ENCODE results near the gene PPP4R4.
"Not testable (repeated sequence)": the region's sequence is repeated elsewhere in the genome, so short reads cannot be mapped to it uniquely, and the experiment has no call there.

PPP4R4 gene

DNA sequence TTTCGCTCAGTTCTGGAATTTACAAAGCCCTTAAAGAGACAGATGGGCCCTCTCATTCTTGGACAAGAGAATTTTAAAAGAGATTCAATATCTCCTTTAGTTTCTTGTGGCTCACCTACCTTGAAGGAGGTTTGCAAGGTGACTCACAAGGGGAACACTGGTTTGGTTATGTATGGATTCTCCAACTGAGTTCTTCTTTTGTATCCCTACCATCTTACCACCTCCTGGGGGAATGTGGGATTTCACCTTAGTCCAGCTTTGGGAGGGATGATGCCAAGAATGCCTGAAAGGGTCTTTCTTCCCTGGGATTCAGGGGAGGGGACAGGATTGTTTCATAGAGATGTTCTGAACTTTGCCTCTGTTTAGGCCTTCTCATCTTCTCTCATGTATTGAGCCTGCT is 3.7 kb downstream of the PPP4R4 start:
- DNase-seq (ENCODE audit: low spot score) = no peak

DNA sequence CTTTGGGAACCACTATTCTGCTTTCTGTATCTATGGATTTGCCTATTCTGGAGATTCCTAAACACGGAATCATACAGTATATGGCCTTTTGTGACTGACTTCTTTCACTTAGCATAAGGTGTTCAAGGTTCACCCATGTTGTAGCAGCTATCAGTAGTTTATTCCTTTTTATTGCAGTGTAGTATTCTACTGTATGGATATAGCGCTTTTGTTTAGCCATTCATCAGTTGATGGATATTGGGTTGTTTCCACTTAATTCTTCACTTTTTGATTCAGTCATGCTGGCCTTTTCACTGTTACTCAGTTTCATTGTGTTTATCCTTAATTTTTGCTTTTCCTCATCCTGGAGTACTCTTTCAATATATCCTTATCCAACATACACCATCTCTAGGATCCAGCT is 5.1 kb downstream of the PPP4R4 start:
- DNase-seq (ENCODE audit: low spot score) = no peak

DNA sequence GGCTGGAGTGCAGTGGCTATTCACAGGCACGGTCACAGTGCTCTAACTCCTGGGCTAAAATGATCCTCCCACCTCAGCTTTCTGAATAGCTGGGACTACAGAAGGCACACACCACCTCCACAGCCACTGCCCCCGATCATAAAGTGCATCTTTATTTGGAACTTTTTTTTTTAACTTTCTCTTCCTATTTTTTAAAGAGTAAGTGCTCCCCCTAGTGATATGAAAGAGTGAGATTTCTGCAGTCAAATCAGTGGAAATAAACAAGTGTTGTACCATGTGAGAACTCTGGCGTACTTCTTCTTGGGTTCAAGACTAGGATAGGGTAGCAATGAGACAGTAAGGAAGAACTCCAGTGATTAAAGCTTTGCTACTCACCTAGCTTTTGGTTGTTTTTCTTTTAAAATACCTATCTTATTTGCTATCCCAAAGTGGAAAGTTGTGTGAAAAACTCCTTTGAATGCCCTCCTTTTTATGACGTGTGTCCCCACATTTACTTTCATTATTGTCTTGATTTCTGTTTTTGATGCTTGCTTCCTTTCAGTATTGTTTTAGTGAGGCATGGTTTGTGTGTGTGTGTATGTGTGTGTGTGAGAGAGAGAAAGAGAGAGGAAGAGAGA is 6.6 kb downstream of the PPP4R4 start:
- DNase-seq (ENCODE audit: low spot score) = peak; percentile 49

DNA sequence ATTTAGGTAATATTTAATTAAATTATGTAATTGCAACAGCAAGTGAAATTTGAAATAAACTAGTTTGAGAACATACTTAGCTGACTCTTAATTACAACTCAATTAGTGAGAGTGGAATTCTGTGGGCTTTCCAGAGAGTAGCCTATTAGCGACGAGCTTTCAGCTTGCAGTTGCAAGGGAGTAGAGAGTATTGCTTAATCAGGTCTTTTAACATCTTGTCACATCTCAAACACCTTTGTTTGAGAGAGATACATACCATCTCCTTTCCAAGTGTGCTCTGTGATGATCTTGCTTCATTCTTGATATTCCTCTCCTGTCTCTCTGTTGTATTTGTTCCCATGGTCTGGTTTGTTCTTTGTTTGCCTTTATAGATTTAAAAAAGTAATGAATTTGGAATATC is 7.7 kb downstream of the PPP4R4 start:
- no peak for DNase-seq (ENCODE audit: low spot score)

DNA sequence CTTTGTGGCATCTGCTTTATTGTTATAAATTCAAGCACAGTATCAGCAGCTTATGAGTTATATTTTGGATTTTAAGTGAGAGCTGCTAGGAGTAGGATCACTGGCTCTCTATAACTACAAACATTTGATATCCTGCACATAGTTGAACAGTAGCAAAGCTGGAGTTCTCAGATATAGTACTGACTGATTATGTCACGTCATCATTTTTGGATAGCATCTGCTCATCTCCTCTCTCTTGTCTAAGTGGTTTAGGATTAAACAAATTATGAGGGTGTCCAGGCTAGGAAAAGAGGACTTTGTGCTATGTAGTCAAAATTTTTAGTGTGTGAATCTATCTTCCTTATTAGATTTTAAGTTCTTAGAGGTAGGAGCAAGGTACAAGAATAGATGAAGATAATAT is 18.4 kb downstream of the PPP4R4 start:
- no peak for DNase-seq (ENCODE audit: low spot score)

DNA sequence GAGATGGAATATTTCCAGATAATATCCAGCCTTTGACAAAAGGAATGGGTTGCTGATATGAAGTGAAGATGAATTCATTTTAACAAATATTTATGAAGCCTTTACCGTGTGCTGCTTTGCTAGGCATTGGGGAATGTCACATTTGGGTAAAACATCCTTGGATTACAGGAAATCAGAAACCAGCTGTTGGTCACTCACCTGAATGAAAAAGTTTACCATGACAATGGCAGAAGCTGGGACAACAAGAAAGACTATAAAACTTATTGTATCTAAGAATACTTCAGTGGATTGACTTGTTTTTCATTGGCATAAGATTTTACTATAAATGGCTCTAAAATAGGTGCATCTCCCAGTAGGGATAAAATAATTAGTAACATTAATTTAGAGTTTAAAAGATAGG is 19.7 kb downstream of the PPP4R4 start:
- no peak for DNase-seq (ENCODE audit: low spot score)

DNA sequence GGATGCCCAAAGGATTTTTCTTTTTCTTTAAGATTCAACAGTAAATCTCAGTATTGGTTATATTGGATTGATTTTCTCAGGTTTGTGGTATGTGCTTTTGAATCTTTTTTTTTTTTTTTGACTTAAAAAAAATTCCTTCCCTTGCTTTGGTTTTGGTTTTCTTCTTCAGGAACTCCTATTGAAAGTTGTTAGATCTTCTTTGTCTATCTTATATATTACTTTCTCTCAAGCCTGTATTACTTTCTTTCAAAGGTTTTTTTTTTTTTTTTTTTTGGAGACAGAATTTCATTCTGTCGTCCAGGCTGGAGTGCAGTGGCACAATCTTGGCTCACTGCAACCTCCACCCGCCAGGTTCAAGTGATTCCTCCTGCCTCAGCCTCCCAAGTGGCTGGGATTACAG is 21.9 kb downstream of the PPP4R4 start:
- no peak for DNase-seq (ENCODE audit: low spot score)

DNA sequence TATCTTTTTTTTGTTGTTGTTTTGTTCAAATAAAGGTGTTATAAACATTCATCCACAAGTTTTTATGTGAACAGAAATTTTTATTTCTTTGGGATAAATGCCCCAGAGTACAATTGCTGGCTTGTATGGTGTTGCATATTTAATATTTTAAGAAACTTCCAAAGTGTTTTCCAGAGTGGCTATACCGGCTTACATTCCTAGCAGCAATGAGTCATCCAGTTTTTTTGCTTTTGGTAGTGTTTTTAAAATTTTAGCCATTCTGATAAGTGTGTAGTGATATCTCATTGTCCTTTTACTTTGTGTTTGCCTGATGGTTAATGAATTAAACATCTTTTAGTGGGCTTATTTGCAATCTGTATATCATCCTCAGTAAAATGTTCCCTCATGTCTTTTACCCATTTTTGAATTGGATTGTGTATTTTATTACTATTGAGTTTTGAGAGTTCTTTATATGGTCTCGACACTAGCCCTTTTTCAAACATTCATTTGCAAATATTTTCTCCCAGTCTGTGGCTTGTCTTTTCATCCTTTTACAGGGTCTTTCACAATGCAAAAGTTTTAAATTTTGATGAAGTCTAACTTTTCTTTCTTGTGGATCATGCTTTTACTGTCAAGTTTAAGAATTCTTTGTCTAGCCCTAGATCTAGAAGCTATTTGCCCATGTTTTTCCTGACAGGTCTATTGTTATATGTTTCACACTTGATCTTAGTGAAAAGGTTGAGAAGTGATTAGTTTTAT is 29.5 kb downstream of the PPP4R4 start:
- DNase-seq (ENCODE audit: low spot score) = no peak

DNA sequence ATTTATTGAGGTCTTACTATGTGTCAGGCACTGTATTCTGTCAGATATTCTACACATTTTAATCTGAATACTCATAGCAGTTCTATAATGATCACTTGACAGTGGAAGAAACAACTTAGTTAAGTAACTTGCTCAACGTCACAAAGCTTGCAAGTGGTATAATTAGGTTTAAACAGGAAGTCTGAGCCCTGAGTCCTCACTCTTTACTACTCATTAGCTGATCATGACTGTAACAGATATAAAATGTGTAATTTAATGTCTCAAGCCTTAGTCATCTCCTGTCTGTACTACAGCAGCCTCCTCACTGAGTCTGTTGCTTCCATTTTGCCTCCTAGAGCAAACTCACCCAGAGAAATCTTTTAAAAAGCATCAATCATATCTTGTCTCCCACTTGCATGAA is 38.9 kb downstream of the PPP4R4 start:
- DNase-seq (ENCODE audit: low spot score) = no peak

DNA sequence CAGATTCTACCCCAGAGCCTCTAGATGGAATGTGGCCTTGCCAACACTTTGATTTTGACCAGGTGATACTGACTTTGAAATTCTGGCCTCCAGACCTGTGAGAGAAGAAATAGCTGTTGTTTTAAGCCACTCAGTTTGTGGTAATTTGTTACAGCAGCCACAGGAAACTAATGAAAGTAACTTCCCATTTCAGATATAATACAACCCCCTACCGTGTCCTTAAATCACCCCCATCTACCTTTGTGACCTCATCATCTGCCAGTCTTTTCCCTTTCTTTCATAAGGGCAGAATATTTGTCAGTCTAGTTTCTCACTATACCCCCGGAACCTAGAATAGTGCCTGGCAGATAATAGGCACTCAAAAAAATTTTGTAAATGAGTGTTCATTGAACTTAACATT is 39.6 kb downstream of the PPP4R4 start:
- DNase-seq (ENCODE audit: low spot score) = no peak

DNA sequence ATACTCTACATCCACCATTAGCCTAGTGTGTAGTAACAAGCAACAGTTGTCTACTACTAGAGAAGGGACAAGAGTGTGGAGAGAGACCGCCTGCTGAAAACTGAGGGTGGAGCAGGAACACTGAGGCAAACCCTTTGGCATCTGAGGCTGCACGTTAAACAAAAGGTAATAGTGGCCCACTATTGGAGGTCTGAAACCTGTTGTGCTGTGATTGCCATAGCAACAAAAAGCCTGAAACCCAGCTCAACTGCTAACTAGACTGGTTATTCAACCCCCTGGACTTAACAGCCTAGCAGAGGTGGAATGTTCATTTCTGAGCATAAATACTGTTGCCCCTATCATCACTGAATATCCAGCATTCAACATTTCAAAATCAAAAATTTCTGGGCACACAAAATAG is 43.0 kb downstream of the PPP4R4 start:
- no peak for DNase-seq (ENCODE audit: low spot score)

DNA sequence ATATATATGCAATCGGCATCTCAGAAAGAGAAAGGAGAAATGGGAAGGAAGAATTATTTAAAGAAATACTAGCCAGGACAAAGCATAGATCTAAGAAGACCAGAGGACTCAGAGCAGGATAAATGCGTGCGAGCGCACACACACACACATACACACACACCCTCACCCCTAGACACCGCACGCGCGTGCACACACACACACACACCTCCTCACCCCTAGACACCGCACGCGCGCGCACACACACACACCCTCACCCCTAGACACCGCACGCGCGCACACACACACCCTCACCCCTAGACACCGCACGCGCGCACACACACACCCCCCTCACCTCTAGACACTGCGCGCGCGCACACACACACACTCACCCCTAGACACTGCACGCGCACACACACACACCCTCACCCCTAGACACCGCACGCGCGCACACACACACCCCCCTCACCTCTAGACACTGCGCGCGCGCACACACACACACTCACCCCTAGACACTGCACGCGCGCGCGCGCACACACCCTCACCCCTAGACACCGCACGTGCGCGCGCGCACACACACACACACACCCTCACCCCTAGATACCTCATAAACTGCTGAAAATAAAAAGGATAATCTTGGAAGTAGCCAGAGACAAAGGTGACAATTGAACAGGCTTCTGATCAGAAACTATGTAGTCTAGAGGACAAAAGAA is 44.2 kb downstream of the PPP4R4 start:
- DNase-seq (ENCODE audit: low spot score) = not testable (repeated sequence)

DNA sequence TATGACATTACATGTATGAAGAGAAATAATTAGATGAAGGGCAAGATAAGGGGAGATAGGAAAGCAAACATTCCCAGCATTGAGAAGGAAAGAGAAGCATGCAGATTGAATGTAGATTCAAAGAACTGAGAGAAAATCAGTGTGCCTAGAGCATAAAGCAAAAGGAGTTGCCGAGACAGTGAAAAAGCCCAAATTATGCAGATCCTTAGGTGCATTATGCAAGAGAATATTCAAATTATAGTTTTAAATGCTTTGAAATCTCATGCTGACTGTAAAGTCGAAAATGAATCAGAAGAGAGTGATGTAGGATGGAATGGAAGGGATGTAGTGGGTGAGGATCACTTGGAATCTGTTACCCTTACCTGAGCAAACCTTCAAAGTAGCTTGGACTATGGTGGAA is 49.9 kb downstream of the PPP4R4 start:
- no peak for DNase-seq (ENCODE audit: low spot score)

DNA sequence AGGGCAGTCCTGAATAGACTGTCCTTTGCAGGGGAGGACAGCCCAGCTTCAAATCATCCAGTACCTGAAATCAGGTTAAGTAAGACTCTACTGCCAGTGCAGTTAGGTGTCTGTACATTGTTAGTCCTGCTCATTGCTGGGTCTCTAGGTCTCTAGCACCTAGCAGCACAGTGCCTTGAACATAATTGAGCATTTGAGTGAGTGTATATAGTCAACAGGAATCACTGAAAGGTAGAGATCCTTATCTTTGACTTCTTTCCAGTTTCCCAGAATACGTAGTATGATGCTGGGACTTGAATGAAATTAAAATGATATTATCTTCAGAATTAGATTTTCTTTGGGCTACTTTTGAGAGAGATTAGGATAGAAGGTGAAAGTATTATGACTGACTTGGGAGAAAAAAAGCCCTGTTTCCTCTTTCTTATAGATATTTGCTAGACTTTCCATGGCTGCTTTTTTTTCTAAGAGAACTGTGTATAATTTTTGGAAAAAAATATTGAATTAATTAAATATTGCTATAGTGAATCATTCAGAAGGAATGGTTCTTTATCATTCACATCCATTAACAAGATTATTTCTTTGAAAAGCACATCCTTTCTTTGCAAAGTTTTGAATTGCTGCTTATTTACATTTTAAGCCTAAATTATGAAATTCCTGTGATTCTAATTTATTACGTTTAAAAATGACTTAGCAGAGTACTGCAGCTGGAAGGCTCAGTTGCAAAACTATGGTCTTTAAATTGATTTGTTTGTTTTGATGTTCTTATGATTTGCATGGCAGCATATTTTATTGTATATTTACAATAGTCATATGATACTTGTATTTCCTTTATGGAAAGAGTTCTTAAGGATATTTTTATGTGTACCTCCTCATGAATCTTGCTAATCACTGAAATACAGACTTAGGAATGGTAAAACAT is 51.6 kb downstream of the PPP4R4 start:
- DNase-seq (ENCODE audit: low spot score) = no peak

DNA sequence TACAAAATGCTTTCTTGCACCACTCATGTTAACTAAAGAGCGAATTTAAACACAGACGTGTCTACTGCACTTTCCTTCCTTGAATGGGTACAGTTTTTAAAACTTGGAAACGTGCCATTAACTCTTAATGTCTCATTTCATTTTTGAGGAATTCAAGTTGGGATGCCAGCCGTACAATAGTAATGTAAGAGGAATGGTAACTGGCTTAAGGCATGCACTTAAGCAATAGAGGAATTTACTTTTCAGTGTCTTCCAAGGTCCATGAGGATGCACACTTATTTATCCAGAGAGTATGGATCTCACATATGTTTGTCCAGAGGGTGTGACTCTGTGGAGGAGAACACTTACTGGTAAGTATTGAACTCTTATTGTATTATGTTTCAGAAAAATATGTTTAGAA is 52.9 kb downstream of the PPP4R4 start:
- no peak for DNase-seq (ENCODE audit: low spot score)

DNA sequence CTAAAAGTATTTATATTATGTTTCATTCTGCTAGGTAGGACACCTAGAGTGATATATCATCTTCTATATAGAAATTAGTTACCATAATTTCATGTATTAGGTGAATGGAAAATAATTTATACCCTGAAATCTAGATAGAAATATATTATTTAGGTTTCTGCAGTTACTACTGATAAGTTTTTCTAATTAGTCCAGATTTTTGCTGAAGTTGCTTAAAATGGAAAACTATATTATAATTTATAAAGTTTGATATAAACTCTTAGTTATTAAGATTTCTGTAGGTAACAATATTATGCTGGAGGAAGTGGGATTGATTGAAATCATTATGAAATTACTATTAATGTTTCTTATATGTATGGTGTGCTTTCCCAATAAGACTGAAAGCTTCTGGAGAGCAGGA is 62.9 kb downstream of the PPP4R4 start:
- DNase-seq (ENCODE audit: low spot score) = no peak

DNA sequence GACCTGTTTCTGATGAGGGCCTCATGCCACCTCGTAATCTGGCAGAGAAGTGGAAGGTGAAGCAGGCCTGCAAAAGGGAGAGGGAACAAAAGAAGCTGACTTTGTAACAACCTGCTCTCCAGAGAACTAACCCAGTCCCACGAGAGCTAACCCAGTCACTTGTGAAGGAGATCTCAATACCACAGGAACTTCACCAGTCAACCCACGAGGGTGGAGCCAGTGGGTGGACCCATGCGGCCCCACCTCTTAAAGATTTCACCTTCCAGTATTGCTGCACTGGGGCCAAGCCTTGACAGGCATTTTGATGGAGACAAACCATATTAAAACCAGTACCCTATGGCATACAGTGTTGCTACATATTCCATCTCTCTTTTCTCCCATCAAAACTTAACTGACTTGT is 63.9 kb downstream of the PPP4R4 start:
- no peak for DNase-seq (ENCODE audit: low spot score)

DNA sequence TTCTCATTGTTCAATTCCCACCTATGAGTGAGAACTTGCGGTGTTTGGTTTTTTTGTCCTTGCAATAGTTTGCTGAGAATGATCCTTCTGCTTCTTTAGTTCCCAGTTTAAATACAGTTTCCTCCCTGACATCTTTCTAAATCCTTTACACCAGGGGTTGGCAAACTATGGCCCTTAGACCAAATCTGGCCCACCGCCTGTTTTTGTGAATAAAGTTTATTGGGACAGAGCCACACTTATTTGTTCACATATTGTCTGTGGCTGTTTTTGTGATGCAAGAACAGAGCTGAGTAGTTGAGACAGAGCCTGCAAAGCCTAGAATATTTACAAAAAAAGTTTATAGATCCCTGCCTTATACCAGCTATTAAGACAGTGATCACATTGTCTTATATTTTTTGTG is 65.3 kb downstream of the PPP4R4 start:
- no peak for DNase-seq (ENCODE audit: low spot score)

DNA sequence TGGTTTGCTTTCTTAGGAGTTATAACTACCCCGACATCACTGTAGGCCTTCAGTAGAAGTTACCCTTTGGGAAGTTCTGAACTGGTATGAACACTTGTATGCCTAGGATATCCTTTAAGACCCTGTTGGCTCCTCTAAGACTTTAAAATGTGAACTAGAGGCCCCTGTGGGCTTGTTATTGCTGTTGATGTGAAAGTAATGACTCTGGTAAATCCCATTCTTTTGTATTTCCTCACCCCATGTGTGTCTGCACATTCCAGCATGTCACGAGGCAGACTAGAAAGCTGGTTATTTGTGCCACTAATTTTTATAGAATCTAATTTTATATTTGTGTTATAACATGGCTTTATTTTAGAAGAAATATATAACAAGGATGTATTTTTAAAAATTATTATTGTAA is 70.1 kb downstream of the PPP4R4 start:
- DNase-seq (ENCODE audit: low spot score) = no peak

DNA sequence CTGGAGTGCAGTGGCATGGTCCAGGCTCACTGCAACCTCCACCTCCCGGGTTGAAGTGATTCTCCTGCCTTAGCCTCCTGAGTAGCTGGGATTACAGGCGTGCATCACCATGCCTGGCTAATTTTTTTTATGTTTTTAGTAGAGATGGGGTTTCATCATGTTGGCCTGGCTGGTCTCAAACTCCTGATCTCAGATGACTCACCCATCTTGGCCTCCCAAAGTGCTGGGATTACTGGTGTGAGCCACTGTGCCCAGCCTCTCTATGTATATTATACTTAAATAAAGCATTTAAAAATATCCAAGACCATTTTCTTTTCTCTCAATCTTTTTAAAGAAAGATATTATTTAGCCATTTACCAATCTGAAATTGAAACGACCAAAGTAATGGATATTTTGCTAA is 90.1 kb downstream of the PPP4R4 start:
- not testable (repeated sequence) for DNase-seq (ENCODE audit: low spot score)

DNA sequence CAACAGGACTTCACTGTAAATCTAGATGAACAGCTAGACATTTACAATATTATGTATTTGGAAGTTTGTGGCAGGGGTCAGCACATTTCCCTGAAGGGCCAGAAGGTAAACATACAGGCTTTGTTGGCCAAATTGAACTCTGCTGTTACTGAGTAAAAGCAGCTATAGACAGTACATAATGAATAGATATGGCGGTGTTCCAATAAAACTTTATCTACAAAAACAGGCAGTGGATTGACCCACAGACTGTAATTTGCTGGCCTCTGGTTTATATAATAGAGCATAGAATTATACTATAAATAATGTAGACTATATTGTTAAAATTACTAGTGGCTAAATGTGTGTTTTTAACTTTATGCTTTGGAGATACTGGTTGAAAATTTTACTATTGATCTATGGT is 93.2 kb downstream of the PPP4R4 start:
- DNase-seq (ENCODE audit: low spot score) = no peak

DNA sequence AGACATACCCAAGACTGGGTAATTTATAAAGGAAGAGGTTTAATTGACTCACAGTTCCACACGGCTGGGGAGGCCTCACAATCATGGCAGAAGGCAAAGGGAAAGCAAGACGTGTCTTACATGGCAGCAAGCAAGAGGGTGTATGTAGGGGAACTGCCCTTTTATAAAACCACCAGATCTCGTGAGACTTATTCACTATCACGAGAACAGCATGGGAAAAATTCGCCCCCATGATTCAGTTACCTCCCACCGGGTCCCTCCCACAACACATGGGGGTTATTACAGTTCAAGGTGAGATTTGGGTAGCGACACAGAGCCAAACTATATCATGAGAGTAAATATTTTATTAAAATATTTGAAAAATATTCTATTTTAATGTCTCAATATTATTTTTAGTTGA is 94.5 kb downstream of the PPP4R4 start:
- DNase-seq (ENCODE audit: low spot score) = not testable (repeated sequence)

Measured in LoVo (cell line).